OCI-LY7 (cell line): Measurements from ENCODE around the gene DNAJB12. TPM values are rescaled to one million over a fixed set of nuclear protein-coding genes. Genes with fewer than 3 reads are reported as not detected.

ENCODE experiments used
- BruUV-seq: library from RNA; stranded (reverse); fragments of 400-500 nt; replicated peaks from 2 replicates; lab custom pipeline; 2021; lab: Mats Ljungman, UMichigan
- CTCF ChIA-PET: fragments of 300-600 bp; sonication (Branson Sonifier 250); formaldehyde crosslinking; loops from one replicate; lab custom pipeline; 2022; ENCODE audit warnings: antibody characterized with exemption; ENCODE audit not compliant: unreplicated experiment; lab: Charles Lee
- POLR2A ChIA-PET: fragments of 300-600 bp; sonication (Branson Sonifier 250); formaldehyde crosslinking; loops from one replicate; lab custom pipeline; 2022; ENCODE audit warnings: antibody characterized with exemption; lab: Charles Lee
- DNase-seq: peaks from one replicate; pipeline ENCODE4 v3.0.0-alpha.2; 2015; ENCODE audit warnings: low spot score
- H2AFZ ChIP-seq: fragments of 200-600 bp; sonication (generic), shearing (Covaris generic); 2 replicates; pipeline ENCODE4 v1.6.1; 2014; ENCODE audit warnings: mild to moderate bottlenecking, antibody characterized with exemption, low read length, moderate library complexity
- H3K27ac ChIP-seq: fragments of 200-600 bp; sonication (generic); 2 replicates; pipeline ENCODE4 v1.5.1; 2014; ENCODE audit warnings: mixed run types, low read depth, mild to moderate bottlenecking, moderate library complexity, low read length, inconsistent platforms; ENCODE audit not compliant: poor library complexity, severe bottlenecking
- H3K36me3 ChIP-seq: fragments of 200-600 bp; sonication (generic); 2 replicates; pipeline ENCODE4 v1.6.1; 2014; ENCODE audit warnings: mild to moderate bottlenecking, antibody characterized with exemption, low read length, moderate library complexity, mixed read lengths; ENCODE audit not compliant: insufficient read depth
- H3K4me1 ChIP-seq: fragments of 200-600 bp; sonication (generic); 2 replicates; pipeline ENCODE4 v1.5.1; 2014; ENCODE audit warnings: mild to moderate bottlenecking, low read length; ENCODE audit not compliant: insufficient read depth, poor library complexity, severe bottlenecking
- H3K4me2 ChIP-seq: fragments of 200-600 bp; sonication (generic); 2 replicates; pipeline ENCODE4 v1.6.1; 2014; ENCODE audit warnings: mild to moderate bottlenecking, low read length
- H3K4me3 ChIP-seq: fragments of 200-600 bp; sonication (generic); 2 replicates; pipeline ENCODE4 v1.5.1; 2014; ENCODE audit warnings: mild to moderate bottlenecking, low read depth, low read length; ENCODE audit not compliant: poor library complexity, severe bottlenecking
- H3K79me2 ChIP-seq: fragments of 200-600 bp; sonication (generic); 2 replicates; pipeline ENCODE4 v1.6.1; 2016; ENCODE audit warnings: low read depth, mild to moderate bottlenecking, low read length, moderate library complexity, mixed read lengths; ENCODE audit not compliant: insufficient read depth
- H3K9me2 ChIP-seq: fragments of 200-600 bp; sonication (generic); 2 replicates; pipeline ENCODE4 v1.6.1; 2016; ENCODE audit warnings: mild to moderate bottlenecking, low read length, mixed read lengths; ENCODE audit not compliant: insufficient read depth
- H3K9me3 ChIP-seq: fragments of 200-600 bp; sonication (generic); 2 replicates; pipeline ENCODE4 v1.6.1; 2014; ENCODE audit warnings: mild to moderate bottlenecking, mixed run types, low read length, mixed read lengths
- H4K20me1 ChIP-seq: fragments of 200-600 bp; sonication (generic); 2 replicates; pipeline ENCODE4 v1.6.1; 2014; ENCODE audit warnings: mild to moderate bottlenecking, antibody characterized with exemption, low read length, moderate library complexity, mixed read lengths; ENCODE audit not compliant: insufficient read depth
- EZH2phosphoT487 ChIP-seq: fragments of 200-600 bp; sonication (generic); IDR thresholded peaks from 2 replicates; pipeline ENCODE4 v1.6.1; 2018; ENCODE audit warnings: low read depth, borderline replicate concordance, mild to moderate bottlenecking, mixed run types, antibody characterized with exemption, low read length, moderate library complexity, mixed read lengths
- intact Hi-C: fragments of 100-400 bp; cut with micrococcal nuclease; formaldehyde crosslinking; loops from one replicate; pipeline ENCODE4 v1.10.0; 2022; ENCODE audit not compliant: unreplicated experiment
- total RNA-seq, 2 experiments: library from RNA; depleted of rRNA in 1 of 2; stranded (reverse); fragments of >200 nt in 1 of 2; shearing (Covaris generic) in 1 of 2; gene quantifications; 2 replicates each; pipeline ENCODE4 v1.2.3, GENCODE V29; 2014 to 2022
- TF ChIP-seq, protein P1 (sequence below): fragments of 200-600 bp; sonication (generic); conservative IDR thresholded peaks from 2 replicates; pipeline ENCODE4 v1.5.1; 2014; ENCODE audit warnings: mild to moderate bottlenecking, antibody characterized with exemption, low read length, moderate library complexity, mixed read lengths

DNAJB12 gene
- total RNA-seq, 2 experiments from 2014 or later: 27.4 to 28.3 TPM

DNA sequence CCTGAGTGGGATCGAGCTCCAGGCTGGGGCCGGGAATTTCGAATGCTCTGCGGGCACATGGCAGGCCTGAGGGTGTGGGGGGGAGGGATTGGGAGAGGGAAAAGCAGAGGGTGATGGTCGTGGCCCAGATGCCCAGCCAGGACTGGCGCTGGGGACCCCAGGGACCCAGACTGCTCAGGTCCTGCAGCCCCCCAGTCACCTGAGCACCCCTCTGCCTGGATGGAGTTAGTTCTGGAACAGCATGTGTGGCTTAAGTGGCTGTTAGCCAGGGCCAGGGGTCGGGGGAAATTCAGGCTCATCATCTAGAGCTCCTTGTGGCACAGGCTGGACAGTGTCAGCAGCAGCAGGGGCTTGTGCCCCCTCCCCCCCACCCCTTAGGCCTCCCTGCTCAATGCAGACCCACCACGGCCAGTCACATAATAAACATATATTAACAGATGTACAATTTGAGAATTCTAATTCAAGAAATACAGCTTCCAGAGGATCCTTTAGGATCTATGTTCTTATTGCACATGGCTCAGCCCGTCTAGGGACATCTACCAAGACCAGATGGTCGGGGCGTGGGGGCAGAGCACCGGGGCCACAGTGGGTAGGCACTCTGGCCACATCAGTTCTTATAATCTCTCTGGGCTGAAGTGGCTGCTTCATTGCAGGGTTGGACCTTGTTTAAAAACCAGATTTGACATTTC is 22.2 kb downstream of the DNAJB12 start:
- peak overlapping the region; percentile 50 for H3K4me3 ChIP-seq

DNA sequence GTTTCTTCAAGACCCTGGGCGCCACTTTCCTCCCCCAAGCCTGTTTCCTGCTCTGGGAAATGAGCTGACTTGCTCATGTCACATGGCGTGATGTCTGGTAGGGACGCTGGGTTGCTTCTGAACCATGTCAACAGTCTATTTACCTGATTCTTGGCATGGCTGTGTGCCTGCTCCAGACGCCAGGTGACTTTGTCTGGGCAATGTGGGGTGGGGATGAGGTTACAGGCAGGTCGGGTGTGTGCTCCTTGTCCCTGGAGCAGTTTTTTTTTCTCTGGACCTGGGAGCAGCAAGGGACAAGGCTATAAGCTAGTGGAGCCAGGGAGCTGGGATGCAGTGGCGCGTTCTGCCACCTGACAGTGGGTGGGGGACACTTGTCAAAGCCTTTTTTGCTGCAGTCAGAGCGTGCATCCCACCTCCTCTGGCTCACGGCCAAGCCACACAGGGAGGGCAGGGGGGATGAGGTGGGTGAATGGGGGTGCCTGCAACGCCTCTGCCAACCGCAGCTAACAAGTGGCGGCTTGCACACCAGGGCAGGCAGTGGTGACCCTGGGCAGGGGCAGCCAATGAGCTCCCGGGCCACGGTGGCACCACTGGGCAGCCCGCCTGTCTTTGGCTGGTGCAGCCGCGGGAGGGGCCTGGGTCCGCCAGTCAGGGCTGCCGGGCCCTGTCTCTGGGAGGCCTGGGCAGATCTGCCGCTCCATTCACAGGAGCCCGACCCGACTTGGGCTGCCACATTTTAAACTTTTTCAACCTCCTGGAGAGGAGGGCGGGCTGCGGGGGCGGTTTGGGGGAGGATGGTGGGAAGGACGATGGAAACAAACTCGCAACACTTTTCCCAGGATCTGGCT is 22.9 kb downstream of the DNAJB12 start:
- Histone ChIP-seq H3K9me3 (no peaks in the 10 kb centered on the region), H3K79me2 (no peaks in the 10 kb centered on the region), H3K4me1 (peaks cover 83% of the 10 kb centered on the region), H3K4me2 (peak overlapping the region; percentile 79), H2AFZ (no peak overlapping the region; the same call in 1 of the 2 replicates), H3K27ac (peak overlapping the region; percentile 80), H3K36me3 (peaks cover 26% of the 10 kb centered on the region; the same call in 1 of the 2 replicates), H3K9me2 (no peaks in the 10 kb centered on the region), H4K20me1 (no peaks in the 10 kb centered on the region), H3K4me3 (peak overlapping the region; percentile 50)
- intact Hi-C loops: loop anchor here (1.0 to 5.0 kb wide), 3 partner anchors 11 to 434 kb away; no protein-coding TSS in a partner anchor
- ChIA-PET POLR2A (interaction anchor here (0.5 to 5.4 kb wide), 24 partner anchors 11 to 465 kb away, joined by 3 to 91 read pairs (median 4); partner anchors contain the start of genes ANAPC16, ASCC1 and DDIT4), CTCF (interaction anchor here (0.5 to 1.8 kb wide), 8 partner anchors 10 to 914 kb away, joined by 3 to 7 read pairs (median 4); no protein-coding TSS in a partner anchor)
- DNase-seq: peak; percentile 93
- TF ChIP-seq, protein P1, sequence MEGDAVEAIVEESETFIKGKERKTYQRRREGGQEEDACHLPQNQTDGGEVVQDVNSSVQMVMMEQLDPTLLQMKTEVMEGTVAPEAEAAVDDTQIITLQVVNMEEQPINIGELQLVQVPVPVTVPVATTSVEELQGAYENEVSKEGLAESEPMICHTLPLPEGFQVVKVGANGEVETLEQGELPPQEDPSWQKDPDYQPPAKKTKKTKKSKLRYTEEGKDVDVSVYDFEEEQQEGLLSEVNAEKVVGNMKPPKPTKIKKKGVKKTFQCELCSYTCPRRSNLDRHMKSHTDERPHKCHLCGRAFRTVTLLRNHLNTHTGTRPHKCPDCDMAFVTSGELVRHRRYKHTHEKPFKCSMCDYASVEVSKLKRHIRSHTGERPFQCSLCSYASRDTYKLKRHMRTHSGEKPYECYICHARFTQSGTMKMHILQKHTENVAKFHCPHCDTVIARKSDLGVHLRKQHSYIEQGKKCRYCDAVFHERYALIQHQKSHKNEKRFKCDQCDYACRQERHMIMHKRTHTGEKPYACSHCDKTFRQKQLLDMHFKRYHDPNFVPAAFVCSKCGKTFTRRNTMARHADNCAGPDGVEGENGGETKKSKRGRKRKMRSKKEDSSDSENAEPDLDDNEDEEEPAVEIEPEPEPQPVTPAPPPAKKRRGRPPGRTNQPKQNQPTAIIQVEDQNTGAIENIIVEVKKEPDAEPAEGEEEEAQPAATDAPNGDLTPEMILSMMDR: peak; percentile 45
- TF ChIP-seq EZH2phosphoT487: no peak
- no TSS peak for BruUV-seq

More for the DNA sequence above, 22.2 kb downstream of the DNAJB12 start:
- POLR2A ChIA-PET: interaction anchor here (0.6 to 5.4 kb wide), 18 partner anchors 12 to 466 kb away, joined by 3 to 91 read pairs (median 4); partner anchors contain the start of genes ANAPC16 and ASCC1
- no peaks in the 10 kb centered on the region for H4K20me1 ChIP-seq
- H3K4me2 ChIP-seq: peak overlapping the region; percentile 79
- BruUV-seq: TSS peak; percentile 94
- H3K36me3 ChIP-seq: peaks cover 33% of the 10 kb centered on the region; the same call in 1 of the 2 replicates
- H3K9me3 ChIP-seq: no peaks in the 10 kb centered on the region
- no peak overlapping the region for H2AFZ ChIP-seq
- intact Hi-C loops: loop anchor here (1.0 to 5.0 kb wide), 2 partner anchors 84 to 435 kb away; no protein-coding TSS in a partner anchor
- no peaks in the 10 kb centered on the region for H3K79me2 ChIP-seq
- peaks cover 83% of the 10 kb centered on the region for H3K4me1 ChIP-seq
- TF ChIP-seq, protein P1: no peak
- TF ChIP-seq EZH2phosphoT487: no peak
- CTCF ChIA-PET: interaction anchor here (0.5 to 1.8 kb wide), 7 partner anchors 11 to 913 kb away, joined by 3 to 7 read pairs (median 5); no protein-coding TSS in a partner anchor
- H3K9me2 ChIP-seq: no peaks in the 10 kb centered on the region
- H3K27ac ChIP-seq: peak overlapping the region; percentile 80
- DNase-seq: peak; percentile 19
